Transverse colon (tissue), 4 donors: ENCODE measurements around the gene SLC16A9.

Source experiments
- POLR2AphosphoS5 ChIP-seq, 3 donors: sonication (generic); formaldehyde crosslinking; IDR thresholded peaks; one replicate each; pipeline ENCODE4 v1.6.1; 2016; ENCODE audit warnings: antibody characterized with exemption in 3 of 3
- TF ChIP-seq, protein P1 (sequence below), 5 experiments: fragments of 200-600 bp in 3 of 5; fragments of 450-650 bp in 2 of 5; sonication (generic) in 3 of 5; IDR thresholded peaks; 1 replicate in 2 of 5; 2 replicates in 3 of 5; pipeline ENCODE4 v1.5.1; 2016 to 2017; ENCODE audit warnings: antibody characterized with exemption in 5 of 5, inconsistent platforms in 3 of 5, mild to moderate bottlenecking in 2 of 5, moderate library complexity in 1 of 5

DNA sequence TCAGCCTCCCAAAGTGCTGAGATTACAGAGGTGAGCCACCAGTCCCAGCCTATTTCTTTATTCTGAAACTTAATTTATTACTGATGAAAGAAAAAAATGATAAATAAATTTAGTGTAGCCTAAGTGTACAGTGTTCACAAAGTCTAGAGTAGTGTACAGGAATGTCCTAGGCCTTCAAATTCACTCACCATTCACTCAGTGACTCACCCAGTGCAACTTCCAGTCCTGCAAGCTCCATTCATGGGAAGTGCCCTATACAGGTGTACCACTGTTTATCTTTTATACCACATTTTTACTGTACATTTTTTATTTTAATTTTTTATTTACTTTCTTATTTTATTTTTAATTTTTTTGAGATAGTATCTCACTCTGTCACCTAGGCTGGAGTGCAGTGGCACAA, 31.4 kb upstream of the SLC16A9 start:
- TF ChIP-seq POLR2AphosphoS5 (IDR thresholded peaks at IDR 0.05), result no peak
- TF ChIP-seq, protein P1, sequence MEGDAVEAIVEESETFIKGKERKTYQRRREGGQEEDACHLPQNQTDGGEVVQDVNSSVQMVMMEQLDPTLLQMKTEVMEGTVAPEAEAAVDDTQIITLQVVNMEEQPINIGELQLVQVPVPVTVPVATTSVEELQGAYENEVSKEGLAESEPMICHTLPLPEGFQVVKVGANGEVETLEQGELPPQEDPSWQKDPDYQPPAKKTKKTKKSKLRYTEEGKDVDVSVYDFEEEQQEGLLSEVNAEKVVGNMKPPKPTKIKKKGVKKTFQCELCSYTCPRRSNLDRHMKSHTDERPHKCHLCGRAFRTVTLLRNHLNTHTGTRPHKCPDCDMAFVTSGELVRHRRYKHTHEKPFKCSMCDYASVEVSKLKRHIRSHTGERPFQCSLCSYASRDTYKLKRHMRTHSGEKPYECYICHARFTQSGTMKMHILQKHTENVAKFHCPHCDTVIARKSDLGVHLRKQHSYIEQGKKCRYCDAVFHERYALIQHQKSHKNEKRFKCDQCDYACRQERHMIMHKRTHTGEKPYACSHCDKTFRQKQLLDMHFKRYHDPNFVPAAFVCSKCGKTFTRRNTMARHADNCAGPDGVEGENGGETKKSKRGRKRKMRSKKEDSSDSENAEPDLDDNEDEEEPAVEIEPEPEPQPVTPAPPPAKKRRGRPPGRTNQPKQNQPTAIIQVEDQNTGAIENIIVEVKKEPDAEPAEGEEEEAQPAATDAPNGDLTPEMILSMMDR (IDR thresholded peaks at IDR 0.05), result no peak
